Thoracic aorta (tissue), 2 donors: ENCODE measurements around the gene PTPN6. TPM values are rescaled to one million over a fixed set of nuclear protein-coding genes. Genes with fewer than 3 reads are reported as not detected.

ENCODE experiments used
- ATAC-seq: fragments of 150-250 bp; one replicate; pipeline ENCODE4 v1.8.0; 2017; ENCODE audit warnings: low read depth; ENCODE audit not compliant: insufficient number of reproducible peaks, low FRiP score
- DNase-seq: peaks from one replicate; pipeline ENCODE4 v3.0.0-alpha.2; 2020; ENCODE audit warnings: low spot score
- H3K27ac ChIP-seq, 2 donors: fragments of 200-600 bp; sonication (generic); 1 replicate in 1 of 2; 2 replicates in 1 of 2; pipeline ENCODE4 v1.5.1; 2016; ENCODE audit warnings: mild to moderate bottlenecking in 2 of 2, moderate library complexity in 2 of 2
- H3K27me3 ChIP-seq: fragments of 200-600 bp; sonication (generic); replicated peaks from 2 replicates; pipeline ENCODE4 v1.6.0; 2016; ENCODE audit warnings: mild to moderate bottlenecking; ENCODE audit not compliant: insufficient read depth
- H3K36me3 ChIP-seq: fragments of 200-600 bp; sonication (generic); one replicate; pipeline ENCODE4 v1.5.1; 2016
- H3K4me1 ChIP-seq, 2 donors: fragments of 200-600 bp; sonication (generic); 1 replicate in 1 of 2; 2 replicates in 1 of 2; pipeline versions ENCODE4 v1.5.1 to v1.6.0; 2016; ENCODE audit warnings: low read depth in 2 of 2, mild to moderate bottlenecking in 1 of 2; ENCODE audit not compliant: control insufficient read depth in 1 of 2
- H3K4me3 ChIP-seq: fragments of 200-600 bp; sonication (generic); 2 replicates; pipeline ENCODE4 v1.5.1; 2016; ENCODE audit warnings: mild to moderate bottlenecking
- H3K9me3 ChIP-seq: fragments of 200-600 bp; sonication (generic); 2 replicates; pipeline ENCODE4 v1.5.1; 2016
- CTCF ChIP-seq: fragments of 200-600 bp; sonication (generic); IDR thresholded peaks from one replicate; pipeline ENCODE4 v1.5.1; 2019; ENCODE audit warnings: antibody characterized with exemption
- total RNA-seq, 2 donors: library from RNA; depleted of rRNA; stranded (reverse); fragments of >200 nt; gene quantifications; one replicate each; pipeline versions ENCODE4 v1.1.0 to v1.2.3, GENCODE V29; 2016

Gene PTPN6
- total RNA-seq: 10 to 100 TPM; 19.0 to 24.0 TPM

DNA sequence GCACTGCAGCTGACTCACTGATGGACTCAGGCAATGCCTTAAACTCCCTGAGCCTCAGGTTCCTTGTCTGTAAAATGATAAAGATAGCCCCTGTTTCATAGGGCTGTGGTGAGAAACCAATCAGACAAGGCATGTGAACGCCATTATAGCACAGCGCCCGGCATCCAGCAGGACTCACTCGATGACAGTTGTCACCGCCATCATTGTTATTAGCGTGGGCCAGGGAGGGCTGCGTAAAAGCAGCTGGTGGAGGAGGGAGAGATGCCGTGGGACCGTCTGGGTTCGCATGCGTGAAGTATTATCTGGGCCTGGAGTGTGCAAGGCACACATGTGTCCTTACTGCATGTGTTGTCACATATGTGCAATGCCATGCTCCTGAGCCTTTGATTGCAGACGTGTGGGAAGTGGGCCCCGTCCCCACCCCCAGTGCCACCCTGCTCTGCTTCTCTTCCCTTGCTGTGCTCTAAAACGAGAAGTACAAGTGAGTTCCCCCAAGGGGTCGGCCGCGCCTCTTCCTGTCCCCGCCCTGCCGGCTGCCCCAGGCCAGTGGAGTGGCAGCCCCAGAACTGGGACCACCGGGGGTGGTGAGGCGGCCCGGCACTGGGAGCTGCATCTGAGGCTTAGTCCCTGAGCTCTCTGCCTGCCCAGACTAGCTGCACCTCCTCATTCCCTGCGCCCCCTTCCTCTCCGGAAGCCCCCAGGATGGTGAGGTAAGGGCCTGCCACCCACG, at the start of gene PTPN6:
PTPN6 (plus strand) TSS at position 546 of the 730 bp plus-strand sequence; CDS start at position 703, 157 bp downstream.
- Histone ChIP-seq H3K4me3 (peak within 1 kb of the TSS; percentile 66), H3K9me3 (no peaks in the 10 kb centered on the region), H3K4me1 (peaks cover 7 to 12% of the 10 kb centered on the region in 2 donors), H3K36me3 (no peaks in the 10 kb centered on the region), H3K27me3 (no peaks in the 10 kb centered on the region), H3K27ac (peak within 1 kb of the TSS in 1 of 2 donors; percentile 45)
- no peak for ATAC-seq
- no peak for TF ChIP-seq CTCF
- no peak for DNase-seq

DNA sequence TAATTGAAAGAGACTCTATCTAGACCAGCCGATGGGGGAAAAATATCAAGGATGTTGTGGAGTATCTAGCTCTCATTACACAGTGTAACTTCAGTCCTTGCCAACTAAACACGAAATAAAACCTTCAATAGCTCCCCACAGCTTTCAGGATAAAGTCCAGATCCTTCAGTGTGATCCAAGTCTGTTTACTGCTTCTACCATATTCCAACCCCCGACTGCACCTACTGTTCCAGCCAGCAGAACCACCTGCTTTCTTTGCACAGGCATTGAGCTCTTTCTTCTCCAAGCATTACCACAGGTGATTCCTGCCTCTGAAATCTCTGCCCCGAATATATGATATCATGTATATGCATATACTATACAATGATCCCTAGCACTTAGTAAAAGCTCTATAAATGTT, 48.7 kb upstream of the PTPN6 start:
- H3K27ac ChIP-seq: no peak overlapping the region
- peaks cover 4% of the 10 kb centered on the region for H3K36me3 ChIP-seq
- peaks cover 5 to 12% of the 10 kb centered on the region in 2 donors for H3K4me1 ChIP-seq
- no peaks in the 10 kb centered on the region for H3K27me3 ChIP-seq
- no peak overlapping the region for H3K4me3 ChIP-seq
- ATAC-seq (no peak), DNase-seq (no peak)
- H3K9me3 ChIP-seq: no peaks in the 10 kb centered on the region
- TF ChIP-seq CTCF: no peak

GRCh38 chr12:6903722-6904121, 47.4 kb upstream of the PTPN6 start:
- no peak for TF ChIP-seq CTCF
- Histone ChIP-seq H3K9me3 (no peaks in the 10 kb centered on the region), H3K4me1 (peaks cover 5 to 12% of the 10 kb centered on the region in 2 donors), H3K27ac (no peak overlapping the region), H3K27me3 (no peaks in the 10 kb centered on the region), H3K4me3 (no peak overlapping the region), H3K36me3 (peaks cover 4% of the 10 kb centered on the region)
- ATAC-seq (no peak), DNase-seq (no peak)

DNA sequence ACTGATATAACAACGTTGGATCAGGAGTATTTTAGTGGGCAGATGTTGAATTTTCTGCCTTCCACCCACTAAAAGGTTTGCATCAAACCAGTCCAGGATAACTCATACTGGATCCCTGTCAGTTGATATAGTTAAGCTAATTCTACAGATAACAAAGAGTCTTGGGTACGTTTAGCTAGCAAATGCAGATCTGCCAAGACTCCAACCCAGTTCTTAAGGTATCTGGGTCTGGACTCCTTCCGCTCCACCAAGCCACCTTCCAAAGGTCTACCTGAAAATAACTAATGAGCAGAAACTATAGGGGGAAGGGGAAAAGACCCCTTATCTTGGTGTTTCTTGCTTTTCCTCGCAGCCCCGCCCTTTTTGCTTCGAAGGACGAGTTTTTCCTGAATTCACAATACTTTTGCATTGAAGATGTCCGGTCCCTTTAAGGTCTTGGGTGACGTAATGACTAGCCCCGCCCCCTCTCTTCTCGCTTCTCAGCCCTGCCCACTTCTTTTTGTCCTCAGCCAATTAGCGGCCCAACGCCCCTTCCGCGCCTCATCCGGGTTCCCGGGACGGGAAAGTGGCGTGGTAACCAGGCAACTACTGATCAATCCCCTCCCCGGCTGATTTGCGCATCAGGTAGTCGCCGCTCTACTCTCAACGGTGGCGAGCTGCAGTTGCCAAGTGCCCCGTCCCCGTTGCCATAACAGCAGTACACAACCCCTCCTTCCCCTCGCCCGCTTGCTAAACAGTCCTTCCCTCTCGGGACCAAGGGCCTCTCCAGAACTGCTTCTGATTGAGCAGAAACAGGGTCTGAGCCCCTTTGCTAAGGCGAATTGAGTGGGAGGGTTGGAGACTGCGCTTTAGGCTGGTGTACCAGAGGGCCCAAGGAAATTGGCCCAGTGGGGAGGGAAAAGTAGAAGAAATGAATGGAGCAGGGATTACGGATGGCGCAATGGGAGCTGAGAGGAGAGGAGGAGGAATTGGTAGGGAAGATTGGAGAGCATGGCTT, 46.6 kb upstream of the PTPN6 start, which contains the start of gene LRRC23:
LRRC23 (plus strand) TSS at position 543 of the 997 bp plus-strand sequence. CDS start 812 bp downstream, outside the sequence.
- no peak for TF ChIP-seq CTCF
- DNase-seq: peak; percentile 93
- Histone ChIP-seq H3K9me3 (no peaks in the 10 kb centered on the region), H3K27me3 (no peaks in the 10 kb centered on the region), H3K4me1 (peaks cover 5 to 12% of the 10 kb centered on the region in 2 donors), H3K4me3 (peak within 1 kb of the TSS; percentile 100), H3K27ac (peak within 1 kb of the TSS; percentile 87 to 96), H3K36me3 (peaks cover 4% of the 10 kb centered on the region)
- peak; percentile 67 for ATAC-seq
